ENCODE results near the gene CFAP20.

CFAP20 gene

DNA sequence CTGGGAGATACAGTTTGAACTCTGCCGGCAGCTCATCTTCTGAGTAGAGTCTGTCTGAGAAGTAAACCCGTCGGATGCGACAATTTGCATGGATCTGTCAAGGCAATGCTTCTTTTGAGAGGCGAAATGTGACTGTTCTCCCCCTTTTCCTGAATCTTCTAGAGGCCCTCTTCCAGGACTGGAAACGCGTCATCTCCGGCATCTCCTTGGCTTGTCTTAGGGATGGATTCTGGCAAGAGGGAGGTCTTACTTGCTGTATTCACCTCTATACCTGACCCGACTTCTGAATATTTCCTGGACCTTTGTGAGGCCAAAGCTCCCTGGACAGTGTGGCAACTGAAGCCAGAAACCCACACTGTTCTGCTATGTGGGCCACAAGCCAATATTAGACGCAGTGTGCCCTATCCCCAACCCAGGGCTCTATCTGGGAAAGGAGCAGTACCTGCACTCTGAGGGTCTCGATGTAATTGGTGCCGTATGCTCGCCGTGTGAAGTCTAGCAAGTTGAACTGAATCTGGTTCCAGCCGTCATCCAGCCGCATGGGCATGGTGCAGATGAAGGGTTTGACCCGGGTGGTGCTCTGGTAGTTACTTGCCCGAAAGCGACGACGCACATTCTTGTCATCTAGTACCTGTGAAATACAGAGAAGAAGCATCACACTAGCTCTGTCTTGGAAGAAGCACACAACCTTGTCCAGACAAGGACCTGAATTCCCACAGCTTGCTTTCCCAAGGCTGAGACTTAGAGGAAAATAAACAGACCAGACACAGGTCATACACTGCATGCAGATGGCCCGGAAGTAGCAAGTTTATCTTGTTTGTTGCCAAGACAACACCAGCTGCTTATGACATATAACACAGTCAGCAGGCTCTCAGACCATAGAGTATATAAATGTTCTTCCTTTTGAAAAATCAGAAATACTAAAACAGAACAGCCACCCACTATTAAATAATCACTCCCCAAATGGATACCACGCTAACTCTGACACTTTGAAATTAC, 14.1 kb downstream of the CFAP20 start:
- ChIA-PET CTCF (no interaction called here), POLR2A (no interaction called here)
- TF ChIP-seq ARNT (IDR thresholded peaks at IDR 0.05), result no peak
- no peak for TF ChIP-seq FOXM1 (IDR thresholded peaks at IDR 0.05; ENCODE audit: borderline replicate concordance)
- no peak for TF ChIP-seq CTBP1 (IDR thresholded peaks at IDR 0.05; ENCODE audit: borderline replicate concordance)
- no peak for TF ChIP-seq TARDBP (IDR thresholded peaks at IDR 0.05)
- TF ChIP-seq HDGF (IDR thresholded peaks at IDR 0.05; ENCODE audit: borderline replicate concordance), result no peak
- no peak for TF ChIP-seq SUZ12 (IDR thresholded peaks at IDR 0.05)
- no peak for TF ChIP-seq LEF1 (IDR thresholded peaks at IDR 0.05; ENCODE audit: borderline replicate concordance)
- no peak for TF ChIP-seq L3MBTL2 (conservative IDR thresholded peaks at IDR 0.05)
- TF ChIP-seq FOXA1 (IDR thresholded peaks at IDR 0.05), result no peak
- TF ChIP-seq ELF4 (IDR thresholded peaks at IDR 0.05), result no peak
- no peak for DNase-seq (ENCODE audit: extremely low spot score)

DNA sequence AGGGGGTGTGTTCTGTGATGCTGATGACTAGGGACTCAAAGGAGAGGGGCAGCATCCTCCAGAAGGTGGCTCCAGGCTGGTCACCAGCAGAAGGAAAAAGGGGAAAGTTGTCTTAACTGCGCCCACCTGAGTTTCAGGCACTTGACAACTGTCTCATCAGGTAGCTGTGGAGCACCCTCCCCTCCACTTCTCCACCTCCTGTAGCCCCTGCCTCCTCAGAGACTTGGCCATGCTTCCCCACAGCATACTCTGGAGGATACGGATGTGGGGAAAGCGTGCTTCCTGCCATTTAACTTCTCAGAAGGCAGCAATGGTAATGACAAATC, 17.9 kb downstream of the CFAP20 start:
- TF ChIP-seq HDGF (IDR thresholded peaks at IDR 0.05; ENCODE audit: borderline replicate concordance), result no peak
- TF ChIP-seq FOXM1 (IDR thresholded peaks at IDR 0.05; ENCODE audit: borderline replicate concordance), result no peak
- no peak for TF ChIP-seq FOXA1 (IDR thresholded peaks at IDR 0.05)
- TF ChIP-seq ZNF384 (IDR thresholded peaks at IDR 0.05), result no peak
- POLR2A ChIA-PET, result no interaction called here
- DNase-seq (ENCODE audit: extremely low spot score), result no peak
- CTCF ChIA-PET, result no interaction called here

DNA sequence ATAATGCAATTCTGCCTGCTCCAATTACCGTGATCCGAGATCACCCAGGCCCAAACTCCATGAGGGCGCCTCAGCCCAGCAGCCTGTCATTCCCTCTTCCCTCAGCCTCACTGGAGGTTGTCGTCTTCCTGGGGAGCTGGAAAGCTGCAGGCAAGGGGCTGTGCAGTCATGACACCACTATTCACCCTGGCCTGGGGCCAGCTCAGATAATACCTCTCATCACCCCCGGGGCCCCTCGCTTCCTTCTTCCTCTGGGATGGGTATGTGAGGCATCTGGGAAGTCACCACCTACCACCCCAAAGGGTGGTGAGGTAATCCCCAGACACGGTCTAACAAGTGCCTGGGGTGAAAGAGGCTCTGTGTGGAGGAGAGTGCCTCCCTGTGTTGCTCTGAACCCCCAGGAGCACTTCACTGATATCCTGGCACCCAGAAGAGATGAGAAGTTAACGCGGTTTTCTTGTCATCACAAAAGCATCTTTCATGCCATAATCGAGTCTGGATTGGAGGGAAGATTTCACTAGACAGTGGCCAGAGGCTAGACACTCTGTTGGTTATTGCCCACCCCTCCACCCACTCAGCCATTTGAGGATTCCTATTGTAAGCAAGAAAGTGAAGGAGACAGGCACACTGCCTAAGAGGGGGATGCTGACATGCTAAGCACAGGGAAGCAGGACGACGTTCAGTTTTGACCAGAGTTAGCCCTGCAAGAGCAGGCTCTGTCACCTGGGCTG, 18.4 kb downstream of the CFAP20 start:
- CTCF ChIA-PET, result interaction anchor here (0.6 to 2.5 kb wide), 2 partner anchors 14 to 16 kb away, joined by 3 to 7 read pairs; no protein-coding TSS in a partner anchor
- DNase-seq (ENCODE audit: extremely low spot score), result no peak
- TF ChIP-seq TARDBP (IDR thresholded peaks at IDR 0.05) (no peak), SP1 (IDR thresholded peaks at IDR 0.05) (no peak), L3MBTL2 (conservative IDR thresholded peaks at IDR 0.05) (no peak), FOXK2 (IDR thresholded peaks at IDR 0.05) (no peak), HDGF (IDR thresholded peaks at IDR 0.05; ENCODE audit: borderline replicate concordance) (no peak), ELF4 (IDR thresholded peaks at IDR 0.05) (no peak), NFRKB (IDR thresholded peaks at IDR 0.05) (no peak), ARNT (IDR thresholded peaks at IDR 0.05) (no peak)
- POLR2A ChIA-PET, result interaction anchor here (0.9 kb wide), 1 partner anchor 19 kb away, joined by 4 read pairs; the partner anchor contains the start of gene CFAP20

DNA sequence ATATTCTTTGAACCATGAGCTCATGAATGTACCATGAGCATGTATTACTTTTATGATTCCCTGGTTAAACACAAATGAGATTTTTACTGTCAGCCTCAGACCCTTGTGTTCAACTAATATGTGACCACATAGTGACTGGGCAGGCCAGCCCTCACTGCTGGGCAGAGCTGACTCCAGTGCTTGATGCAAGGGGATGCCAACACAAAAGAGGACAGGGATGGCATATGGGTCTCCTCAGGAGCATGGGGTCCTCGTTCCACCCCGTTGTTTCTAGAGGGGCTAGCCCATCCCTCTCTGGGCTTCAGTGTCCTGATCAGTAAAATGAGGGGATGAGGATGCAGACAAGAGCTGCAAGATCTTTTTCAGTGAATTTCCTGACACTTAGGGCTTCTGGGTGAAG, 19.3 kb downstream of the CFAP20 start:
- DNase-seq (ENCODE audit: extremely low spot score), result no peak
- CTCF ChIA-PET, result interaction anchor here (0.6 to 2.5 kb wide), 4 partner anchors 12 to 197 kb away, joined by 3 to 7 read pairs (median 4); no protein-coding TSS in a partner anchor
- no peak for TF ChIP-seq HDGF (IDR thresholded peaks at IDR 0.05; ENCODE audit: borderline replicate concordance)
- TF ChIP-seq, protein P1, sequence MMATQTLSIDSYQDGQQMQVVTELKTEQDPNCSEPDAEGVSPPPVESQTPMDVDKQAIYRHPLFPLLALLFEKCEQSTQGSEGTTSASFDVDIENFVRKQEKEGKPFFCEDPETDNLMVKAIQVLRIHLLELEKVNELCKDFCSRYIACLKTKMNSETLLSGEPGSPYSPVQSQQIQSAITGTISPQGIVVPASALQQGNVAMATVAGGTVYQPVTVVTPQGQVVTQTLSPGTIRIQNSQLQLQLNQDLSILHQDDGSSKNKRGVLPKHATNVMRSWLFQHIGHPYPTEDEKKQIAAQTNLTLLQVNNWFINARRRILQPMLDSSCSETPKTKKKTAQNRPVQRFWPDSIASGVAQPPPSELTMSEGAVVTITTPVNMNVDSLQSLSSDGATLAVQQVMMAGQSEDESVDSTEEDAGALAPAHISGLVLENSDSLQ (IDR thresholded peaks at IDR 0.05), result no peak
- TF ChIP-seq ZNF384 (IDR thresholded peaks at IDR 0.05), result no peak
- TF ChIP-seq FOXK2 (IDR thresholded peaks at IDR 0.05), result no peak
- TF ChIP-seq SUZ12 (IDR thresholded peaks at IDR 0.05), result no peak
- no peak for TF ChIP-seq TARDBP (IDR thresholded peaks at IDR 0.05)
- no peak for TF ChIP-seq ELF4 (IDR thresholded peaks at IDR 0.05)
- TF ChIP-seq L3MBTL2 (conservative IDR thresholded peaks at IDR 0.05), result no peak
- TF ChIP-seq ARNT (IDR thresholded peaks at IDR 0.05), result no peak
- TF ChIP-seq LEF1 (IDR thresholded peaks at IDR 0.05; ENCODE audit: borderline replicate concordance), result no peak
- POLR2A ChIA-PET, result interaction anchor here (0.9 kb wide), 1 partner anchor 20 kb away, joined by 4 read pairs; the partner anchor contains the start of gene CFAP20

DNA sequence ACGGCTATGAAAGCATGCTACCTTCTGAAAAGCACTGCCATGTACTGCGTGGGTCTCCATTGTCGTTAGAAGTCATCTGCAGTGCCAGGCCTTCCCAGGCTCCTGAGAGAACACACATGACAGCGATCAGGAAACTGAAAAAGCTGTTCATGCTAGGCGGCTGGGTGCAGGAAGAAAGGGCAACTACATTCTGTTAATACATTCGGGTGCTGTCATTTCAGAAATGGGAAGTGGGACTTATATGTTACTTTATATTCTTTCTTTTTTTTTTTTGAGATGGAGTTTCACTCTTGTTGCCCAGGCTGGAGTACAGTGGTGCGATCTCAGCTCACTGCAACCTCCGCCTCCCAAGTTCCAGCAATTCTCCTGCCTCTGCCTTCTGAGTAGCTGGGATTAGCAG, 19.9 kb downstream of the CFAP20 start:
- DNase-seq (ENCODE audit: extremely low spot score), result no peak
- POLR2A ChIA-PET, result no interaction called here
- CTCF ChIA-PET, result interaction anchor here (1.0 to 2.5 kb wide), 3 partner anchors 12 to 90 kb away, joined by 3 to 7 read pairs (median 4); no protein-coding TSS in a partner anchor
- TF ChIP-seq HDGF (IDR thresholded peaks at IDR 0.05; ENCODE audit: borderline replicate concordance) (no peak), L3MBTL2 (conservative IDR thresholded peaks at IDR 0.05) (no peak), TARDBP (IDR thresholded peaks at IDR 0.05) (no peak), SP1 (IDR thresholded peaks at IDR 0.05) (no peak), LEF1 (IDR thresholded peaks at IDR 0.05; ENCODE audit: borderline replicate concordance) (no peak), ZNF384 (IDR thresholded peaks at IDR 0.05) (no peak)
- TF ChIP-seq, protein P1 (IDR thresholded peaks at IDR 0.05), result no peak

DNA sequence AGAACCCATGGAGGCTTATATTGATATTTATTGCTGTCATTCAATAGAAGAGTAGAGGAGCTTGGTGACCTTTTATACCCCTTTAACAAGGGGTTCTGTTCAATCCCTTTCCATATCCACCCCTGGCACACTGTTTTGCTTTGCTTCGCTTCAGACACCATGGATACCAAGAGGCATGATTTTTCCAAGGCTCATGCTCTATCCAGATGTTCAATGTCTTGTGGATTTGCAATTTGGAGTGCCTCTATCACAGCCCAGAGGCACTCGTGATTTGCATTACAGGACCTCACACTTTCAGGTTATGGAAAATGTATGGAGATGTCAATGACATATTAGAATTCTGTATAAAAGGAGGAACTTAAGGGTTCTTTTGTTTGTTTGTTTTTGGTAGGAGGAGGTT, 21.5 kb downstream of the CFAP20 start:
- no peak for DNase-seq (ENCODE audit: extremely low spot score)
- no peak for TF ChIP-seq BHLHE40 (IDR thresholded peaks at IDR 0.05; ENCODE audit: borderline replicate concordance)
- no peak for TF ChIP-seq ZNF384 (IDR thresholded peaks at IDR 0.05)
- no peak for TF ChIP-seq FOXK2 (IDR thresholded peaks at IDR 0.05)
- no peak for TF ChIP-seq SP1 (IDR thresholded peaks at IDR 0.05)
- no peak for TF ChIP-seq LEF1 (IDR thresholded peaks at IDR 0.05; ENCODE audit: borderline replicate concordance)
- no peak for TF ChIP-seq SUZ12 (IDR thresholded peaks at IDR 0.05)
- no peak for TF ChIP-seq L3MBTL2 (conservative IDR thresholded peaks at IDR 0.05)
- no peak for TF ChIP-seq HDGF (IDR thresholded peaks at IDR 0.05; ENCODE audit: borderline replicate concordance)
- TF ChIP-seq, protein P1 (IDR thresholded peaks at IDR 0.05), result no peak
- no peak for TF ChIP-seq CTBP1 (IDR thresholded peaks at IDR 0.05; ENCODE audit: borderline replicate concordance)
- TF ChIP-seq ELF4 (IDR thresholded peaks at IDR 0.05), result no peak
- no peak for TF ChIP-seq ARNT (IDR thresholded peaks at IDR 0.05)
- POLR2A ChIA-PET, result interaction anchor here (1.2 kb wide), 1 partner anchor 22 kb away, joined by 3 read pairs; the partner anchor contains the start of gene CFAP20
- CTCF ChIA-PET, result interaction anchor here (0.6 to 1.4 kb wide), 4 partner anchors 10 to 471 kb away, joined by 3 read pairs; no protein-coding TSS in a partner anchor
